GM23248 (cell line): Measurements from ENCODE around the gene ATP5PB.

Experiments
- EZH2 ChIP-seq: fragments of 200-600 bp; sonication (generic); IDR thresholded peaks from 2 replicates; pipeline ENCODE4 v1.6.1; 2018; ENCODE audit warnings: antibody characterized with exemption, mild to moderate bottlenecking; ENCODE audit not compliant: insufficient read depth, poor library complexity, severe bottlenecking
- EZH2phosphoT487 ChIP-seq: fragments of 200-600 bp; sonication (generic); IDR thresholded peaks from 2 replicates; pipeline ENCODE4 v1.6.1; 2018; ENCODE audit warnings: antibody characterized with exemption, moderate library complexity, mild to moderate bottlenecking, low read depth; ENCODE audit not compliant: insufficient read depth

DNA sequence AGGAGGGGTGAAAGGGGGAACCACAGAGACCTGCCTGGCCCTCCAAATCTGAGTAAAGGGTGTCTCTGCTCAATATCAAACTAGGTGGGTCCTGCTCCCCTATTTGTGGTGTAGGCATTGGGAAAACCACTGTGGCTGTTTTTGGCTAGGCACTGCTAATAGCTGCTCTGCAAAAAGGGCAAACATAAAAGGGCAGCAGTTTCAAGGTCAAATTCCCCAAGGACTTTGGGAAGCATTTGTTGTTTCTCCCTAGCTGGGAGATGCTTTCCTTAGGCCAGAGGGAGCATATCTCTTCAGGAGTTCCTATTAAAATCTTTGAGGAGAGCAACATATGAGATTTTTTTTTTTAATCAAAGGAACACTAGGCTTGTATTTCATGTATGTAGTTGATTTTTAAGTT is 26.9 kb downstream of the ATP5PB start:
- TF ChIP-seq EZH2phosphoT487 (no peak), EZH2 (no peak)
